T-helper 2 cell (primary cell): ENCODE measurements around the gene MESD.
"Not testable (repeated sequence)": the region's sequence is repeated elsewhere in the genome, so short reads cannot be mapped to it uniquely, and the experiment has no call there.

Experiments
- DNase-seq, 5 experiments: peaks; one replicate each; pipeline versions ENCODE4 v3.0.0 to v3.0.0-alpha.2; 2012 to 2022

The MESD gene

DNA sequence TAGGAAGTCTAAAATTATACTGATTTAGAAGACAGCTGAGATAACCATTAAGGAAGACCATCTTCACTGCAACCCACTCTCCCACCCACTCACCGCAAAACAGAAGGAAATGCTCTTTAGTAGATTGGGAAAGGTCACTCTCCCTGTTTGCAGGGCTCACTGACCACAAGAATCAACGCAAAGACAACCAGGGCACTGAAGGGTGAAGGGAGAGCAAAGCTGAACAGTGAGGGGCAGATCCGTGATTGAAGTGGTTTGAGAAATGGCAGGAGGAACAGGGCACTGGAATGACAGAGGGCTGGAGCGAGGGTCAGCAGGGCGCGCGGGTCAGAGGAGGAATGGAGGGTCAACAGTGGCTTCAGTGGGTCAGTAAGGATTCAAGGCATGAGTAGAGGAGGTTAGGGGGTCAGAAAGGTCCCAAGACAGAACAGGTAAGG lies 520 bp downstream of the MESD start:
- no peak for DNase-seq

DNA sequence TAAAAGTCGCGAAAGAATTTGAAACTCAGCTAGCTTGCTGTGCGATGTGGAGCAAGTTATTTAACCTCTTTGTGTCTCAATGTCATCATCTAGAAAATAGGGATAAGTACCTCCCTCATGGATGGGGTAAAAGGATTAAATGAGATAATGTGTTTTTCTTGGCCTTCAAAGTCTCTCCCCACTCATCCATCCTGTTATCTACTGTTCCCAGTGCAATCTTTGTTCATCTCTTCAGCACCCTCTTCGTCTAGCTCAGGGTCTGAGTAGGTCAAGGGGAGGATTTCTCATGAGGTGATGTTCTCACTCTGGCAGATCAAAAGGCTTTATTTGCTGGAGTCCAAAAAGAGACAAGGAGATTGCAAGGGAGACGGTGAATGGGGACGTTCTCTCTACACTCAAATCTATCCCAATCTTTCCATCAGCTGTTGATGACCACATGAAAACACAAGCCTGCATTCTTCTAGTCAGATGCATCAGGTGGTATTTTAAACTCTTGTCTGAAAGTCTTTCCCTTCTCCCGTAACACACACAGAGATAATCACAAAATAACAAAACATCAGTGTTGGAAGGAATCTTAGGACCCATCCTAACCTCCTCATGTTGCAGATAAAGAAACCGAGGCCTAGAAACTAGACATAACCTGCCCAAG lies 1.3 kb downstream of the MESD start:
- DNase-seq, result no peak

DNA sequence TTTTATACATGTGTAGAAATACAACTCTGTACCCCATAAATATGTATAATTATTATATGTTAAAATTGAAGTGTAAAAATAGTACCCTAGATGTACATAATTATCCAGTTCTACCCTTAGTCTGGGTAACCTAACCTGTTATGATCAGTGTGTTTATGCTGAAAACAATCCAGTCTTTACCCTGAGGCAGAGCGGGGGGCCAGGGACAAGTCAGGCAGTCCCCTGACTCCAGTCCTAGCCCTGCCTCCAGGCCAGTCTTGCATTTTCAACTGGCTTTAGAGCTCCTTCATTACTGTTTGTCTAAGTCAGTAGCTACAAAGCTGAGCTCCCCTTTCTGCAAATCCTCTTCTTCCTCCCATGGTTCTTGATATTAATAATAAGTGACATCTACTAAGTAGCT lies 3.1 kb downstream of the MESD start:
- no peak for DNase-seq

DNA sequence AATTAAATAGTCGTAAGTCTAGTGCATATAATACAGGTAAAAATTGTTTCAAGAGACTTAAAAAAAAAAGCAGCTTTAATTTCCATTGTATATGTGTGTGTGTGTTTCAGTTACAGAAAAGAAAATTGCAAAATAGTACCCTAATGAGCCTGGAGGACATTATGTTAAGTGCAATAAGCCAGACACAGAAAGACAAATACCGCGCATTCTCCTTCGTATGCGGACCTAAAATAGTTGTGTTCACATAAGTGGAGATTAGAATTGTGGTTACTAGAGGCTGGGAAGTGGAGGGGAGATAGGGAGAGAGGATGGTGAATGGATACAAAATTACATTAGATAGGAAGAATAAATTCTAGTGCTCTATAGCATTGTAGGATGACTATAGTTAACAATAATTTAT lies 3.6 kb downstream of the MESD start:
- no peak for DNase-seq

- no peak for DNase-seq
Observed at GRCh38 chr15:80984856-80985255, 4.8 kb downstream of the MESD start.

- no peak for DNase-seq
Observed at GRCh38 chr15:80982839-80983238, 6.8 kb downstream of the MESD start.

GRCh38 chr15:80982205-80982604 lies 7.4 kb downstream of the MESD start:
- no peak for DNase-seq

GRCh38 chr15:80979538-80980200 lies 9.9 kb downstream of the MESD start:
- DNase-seq, result no peak

GRCh38 chr15:80978685-80979329 lies 10.8 kb downstream of the MESD start:
- no peak for DNase-seq

- peak in 2 of 5 experiments; percentile 9 to 47 for DNase-seq
Observed at GRCh38 chr15:80977627-80978036, 12.0 kb downstream of the MESD start.

- no peak for DNase-seq
Observed at GRCh38 chr15:80976851-80977250, 12.8 kb downstream of the MESD start.

DNA sequence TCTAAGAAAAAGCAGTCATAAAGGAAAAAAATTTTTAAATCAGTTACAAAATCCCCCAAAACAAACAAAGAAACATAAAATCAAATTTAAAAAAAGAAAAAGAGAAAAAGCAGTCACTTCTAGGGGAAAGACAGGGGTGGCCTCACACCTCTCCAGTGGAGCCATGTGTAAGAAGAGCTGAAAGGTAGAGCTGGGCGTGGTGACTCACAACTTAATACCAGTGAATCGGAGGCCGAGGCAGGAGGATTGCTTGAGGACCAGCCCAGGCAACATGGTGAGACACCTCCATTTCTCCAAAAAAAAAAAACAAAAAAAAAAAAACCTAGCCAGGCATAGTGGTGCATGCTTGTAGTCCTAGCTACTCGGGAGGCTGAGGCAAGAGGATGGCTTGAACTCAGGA lies 14.7 kb downstream of the MESD start:
- DNase-seq, result no peak

DNA sequence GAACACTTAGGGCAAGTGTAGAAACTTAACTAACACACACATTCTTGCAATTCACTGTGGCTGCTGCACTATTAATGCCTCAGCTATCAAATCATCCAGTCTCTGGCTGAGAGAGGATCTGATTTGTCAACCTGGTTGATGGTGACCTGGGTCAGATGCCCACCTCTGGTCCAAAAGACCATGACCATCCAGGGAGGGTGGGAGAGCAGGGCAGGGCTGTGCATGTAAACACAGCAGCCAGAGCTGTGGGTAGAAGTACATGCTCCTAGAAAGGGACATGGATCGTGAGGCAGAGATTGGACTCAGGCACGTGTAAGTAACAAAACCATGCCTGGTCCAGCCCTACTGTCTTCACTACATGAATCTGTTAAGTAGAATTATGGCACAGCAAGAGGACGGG lies 17.3 kb downstream of the MESD start:
- DNase-seq, result no peak

DNA sequence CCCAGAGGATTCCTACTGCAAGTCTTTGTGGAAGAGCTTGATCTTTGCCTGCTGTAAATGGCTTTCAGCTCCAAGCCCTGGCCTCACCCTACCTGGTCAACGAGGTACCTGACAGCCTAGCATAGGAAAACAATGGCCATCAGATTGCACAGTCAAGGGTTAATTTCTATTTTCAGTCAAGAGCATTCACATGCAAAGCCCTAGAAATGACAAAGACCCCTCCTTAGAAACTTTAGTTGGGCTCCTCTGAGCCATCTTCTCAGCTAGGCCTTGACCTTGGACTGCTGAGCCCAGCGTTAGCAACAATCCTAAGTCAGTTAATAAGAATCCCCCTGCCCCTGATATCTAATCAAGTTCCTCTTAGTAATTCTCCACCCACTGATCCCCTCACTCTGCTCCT lies 18.5 kb downstream of the MESD start:
- no peak for DNase-seq

- DNase-seq, result no peak
Observed at GRCh38 chr15:80970658-80971057, 19.0 kb downstream of the MESD start.

DNA sequence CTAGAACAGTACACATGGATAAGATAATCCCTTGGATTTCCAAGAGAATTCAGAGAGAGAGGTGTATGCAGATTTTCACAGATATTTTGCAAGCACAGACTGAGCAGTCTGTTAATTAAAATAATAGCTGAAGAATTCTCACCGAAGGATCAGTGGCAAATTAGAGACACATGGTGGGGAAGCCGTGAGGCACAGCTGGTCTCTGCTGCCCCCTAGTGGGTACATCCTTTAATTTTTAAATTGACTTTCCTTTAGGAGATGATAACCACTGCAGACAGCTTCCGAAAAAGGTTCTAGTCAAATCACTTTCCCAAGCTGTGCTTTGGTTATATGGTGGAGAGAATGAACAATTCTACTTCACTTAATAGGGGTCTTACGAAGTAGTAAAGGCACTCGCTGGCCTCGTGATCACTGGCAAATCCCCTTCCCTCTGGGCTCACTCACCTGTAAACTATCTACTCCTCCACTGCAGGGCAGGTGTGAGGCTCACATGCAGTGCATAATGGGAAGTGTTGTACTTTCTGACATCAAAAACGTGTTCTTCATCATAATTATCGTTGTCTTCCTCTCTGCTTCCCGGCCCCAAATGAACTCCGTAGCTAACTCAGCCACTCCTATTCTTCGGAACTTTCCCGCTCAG lies 19.5 kb downstream of the MESD start:
- peak in 4 of 5 experiments; percentile 24 to 63 (median 34) for DNase-seq

DNA sequence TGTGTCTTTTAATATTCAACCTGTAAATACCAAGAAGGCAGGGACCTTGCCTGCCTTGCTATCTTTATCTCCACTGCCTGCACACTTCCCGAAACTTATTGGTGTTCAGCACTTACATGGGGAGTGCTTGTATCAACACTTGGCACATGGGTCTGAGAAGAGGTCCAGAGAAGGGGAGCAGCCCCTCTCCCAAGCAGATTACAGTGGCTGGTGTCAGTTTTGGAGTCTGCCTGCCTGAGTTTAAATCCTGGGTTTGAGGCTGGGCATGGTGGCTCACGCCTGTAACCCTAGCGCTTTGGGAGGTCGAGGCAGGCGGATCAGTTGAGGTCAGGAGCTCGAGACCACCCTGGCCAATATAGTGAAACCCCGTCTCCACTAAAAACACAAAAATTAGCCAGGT lies 20.3 kb downstream of the MESD start:
- DNase-seq, result no peak

- no peak for DNase-seq
Observed at GRCh38 chr15:80967991-80968510, 21.6 kb downstream of the MESD start.

DNA sequence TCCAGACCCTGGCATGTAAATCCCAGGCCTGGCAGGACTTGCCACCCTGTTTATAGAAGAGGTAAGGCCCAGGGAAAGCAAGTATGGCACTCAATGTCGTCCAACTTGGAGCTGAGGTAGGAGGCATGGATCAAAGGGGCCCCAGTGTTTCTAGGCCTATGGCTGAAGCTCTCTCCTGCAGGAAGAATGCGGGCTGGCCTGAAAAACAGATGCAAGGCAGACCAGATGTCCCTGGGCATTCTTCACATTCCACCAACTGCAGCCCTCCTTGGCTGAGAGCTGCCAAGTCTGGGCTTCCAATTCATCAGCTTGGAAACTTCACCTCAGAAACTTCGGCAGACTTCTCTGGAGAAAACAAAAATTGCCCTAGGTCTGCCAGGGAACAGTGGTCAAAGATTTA lies 22.2 kb downstream of the MESD start:
- DNase-seq, result no peak

DNA sequence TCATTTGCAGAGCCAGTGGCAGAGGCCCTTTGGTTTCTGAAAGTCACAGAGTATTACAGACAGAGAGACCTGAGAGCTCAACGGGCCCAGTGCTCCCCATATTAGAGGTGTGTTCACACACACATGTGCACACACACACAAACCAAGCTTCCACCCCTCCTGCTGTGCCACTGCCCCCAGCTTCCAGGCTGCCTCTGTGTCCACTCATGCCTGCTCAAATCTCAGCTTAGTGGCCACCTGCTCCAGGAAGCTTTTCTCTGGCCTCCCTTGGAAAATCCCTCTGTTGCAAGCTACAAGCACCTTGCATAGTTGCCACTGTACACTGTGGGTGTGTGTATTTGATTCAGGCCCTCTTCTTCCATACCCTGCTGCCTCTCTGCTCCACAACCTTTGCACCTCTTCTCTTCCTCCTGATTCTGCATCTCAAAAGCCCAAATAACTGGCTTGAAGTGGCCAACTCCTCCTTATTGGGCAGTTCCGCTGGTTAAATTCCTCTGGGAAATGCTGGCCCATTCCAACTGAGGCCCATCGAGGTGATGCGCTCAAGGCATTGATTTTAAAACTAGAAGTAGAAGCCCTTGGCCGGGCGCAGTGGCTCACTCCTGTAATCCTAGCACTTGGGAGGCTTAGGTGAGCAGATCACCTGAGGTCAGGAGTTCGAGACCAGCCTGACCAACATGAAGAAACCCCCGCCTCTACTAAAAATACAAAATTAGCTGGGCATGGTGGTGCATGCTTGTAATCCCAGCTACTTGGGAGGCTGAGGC lies 23.0 kb downstream of the MESD start:
- DNase-seq, result no peak

DNA sequence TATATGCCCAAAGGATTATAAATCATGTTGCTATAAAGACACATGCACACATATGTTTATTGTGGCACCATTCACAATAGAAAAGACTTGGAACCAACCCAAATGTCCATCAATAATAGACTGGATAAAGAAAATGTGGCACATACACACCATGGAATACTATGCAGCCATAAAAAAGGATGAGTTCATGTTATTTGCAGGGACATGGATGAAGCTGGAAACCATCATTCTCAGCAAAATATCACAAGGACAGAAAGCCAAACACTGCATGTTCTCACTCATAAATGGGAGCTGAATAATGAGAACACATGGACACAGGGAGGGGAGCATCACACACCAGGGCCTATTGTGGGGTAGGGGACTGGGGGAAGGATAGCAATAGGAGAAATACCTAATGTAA lies 24.2 kb downstream of the MESD start:
- DNase-seq, result not testable (repeated sequence)

- no peak for DNase-seq
Observed at GRCh38 chr15:80958818-80959495, 30.7 kb downstream of the MESD start.
